ENCODE data around the gene IPMK. TPM values are rescaled to one million over a fixed set of nuclear protein-coding genes. Genes with fewer than 3 reads are reported as not detected.
"Not testable (repeated sequence)": the region's sequence is repeated elsewhere in the genome, so short reads cannot be mapped to it uniquely, and the experiment has no call there.

The IPMK gene
- total and polyA plus RNA-seq, 4 donors, result 0.87 to 8.1 (median 3.7) TPM

GRCh38 chr10:58241346-58241745, 26.3 kb downstream of the IPMK start:
- 77 to 95% methylated on average over 3 of the region's 3 CpGs for WGBS, 2 donors
- H3K27ac ChIP-seq (ENCODE audit: low read depth in 1 of 2, low read length in 2 of 2), result no peak overlapping the region
- no peaks in the 10 kb centered on the region for H3K4me1 ChIP-seq (ENCODE audit: control insufficient read depth in 1 of 2, insufficient read depth in 2 of 2, low read length in 2 of 2)
- no peak overlapping the region for H3K4me3 ChIP-seq (ENCODE audit: low read length in 2 of 2)
- intact Hi-C loops (cut with DNase I), result no loop called here
- H3K36me3 ChIP-seq (ENCODE audit: control insufficient read depth in 1 of 2, insufficient read depth in 2 of 2, low read length in 1 of 2), result peaks cover 0 to 3% of the 10 kb centered on the region in 2 donors
- H3K27me3 ChIP-seq (ENCODE audit: control insufficient read depth in 1 of 2, insufficient read depth in 2 of 2, low read length in 1 of 2), result no peaks in the 10 kb centered on the region
- no peaks in the 10 kb centered on the region for H3K9me3 ChIP-seq (ENCODE audit: control insufficient read depth, low read length)
- DNase-seq, result no peak
- no peak for ATAC-seq (ENCODE audit: low FRiP score)

DNA sequence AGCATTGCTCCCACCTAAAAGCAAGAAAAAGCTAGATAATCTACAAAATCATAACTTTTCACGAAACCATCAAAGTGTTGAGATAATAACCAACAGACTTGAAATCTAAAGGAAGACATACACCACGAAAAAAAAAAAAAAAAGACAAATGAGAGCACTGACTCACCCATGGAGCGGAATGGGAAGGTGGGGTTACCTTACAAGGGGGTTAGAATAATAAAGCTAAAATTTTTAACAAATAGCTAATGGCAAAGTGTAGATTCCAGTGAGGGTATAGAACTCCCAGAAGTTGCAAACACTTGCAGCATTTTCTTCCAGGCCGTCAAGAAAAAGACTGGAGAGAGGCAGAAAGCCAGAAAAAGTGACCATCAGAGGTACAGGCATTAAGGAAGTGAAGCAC, 27.2 kb downstream of the IPMK start:
- intact Hi-C loops (cut with DNase I), result no loop called here
- Histone ChIP-seq H3K27ac (ENCODE audit: low read depth in 1 of 2, low read length in 2 of 2) (no peak overlapping the region), H3K27me3 (ENCODE audit: control insufficient read depth in 1 of 2, insufficient read depth in 2 of 2, low read length in 1 of 2) (no peaks in the 10 kb centered on the region), H3K4me3 (ENCODE audit: low read length in 2 of 2) (no peak overlapping the region), H3K9me3 (ENCODE audit: control insufficient read depth, low read length) (no peaks in the 10 kb centered on the region), H3K4me1 (ENCODE audit: control insufficient read depth in 1 of 2, insufficient read depth in 2 of 2, low read length in 2 of 2) (no peaks in the 10 kb centered on the region), H3K36me3 (ENCODE audit: control insufficient read depth in 1 of 2, insufficient read depth in 2 of 2, low read length in 1 of 2) (peaks cover 0 to 3% of the 10 kb centered on the region in 2 donors)
- no peak for ATAC-seq (ENCODE audit: low FRiP score)
- DNase-seq, result no peak
- WGBS, 2 donors, result 69 to 73% methylated on average over 4 of the region's 4 CpGs

GRCh38 chr10:58239561-58240169, 28.0 kb downstream of the IPMK start:
- intact Hi-C loops (cut with DNase I), result no loop called here
- no peaks in the 10 kb centered on the region for H3K27me3 ChIP-seq (ENCODE audit: control insufficient read depth in 1 of 2, insufficient read depth in 2 of 2, low read length in 1 of 2)
- no peak overlapping the region for H3K27ac ChIP-seq (ENCODE audit: low read depth in 1 of 2, low read length in 2 of 2)
- WGBS, 2 donors, result 79 to 81% methylated on average over 5 of the region's 5 CpGs
- H3K9me3 ChIP-seq (ENCODE audit: control insufficient read depth, low read length), result no peaks in the 10 kb centered on the region
- peaks cover 0 to 3% of the 10 kb centered on the region in 2 donors for H3K36me3 ChIP-seq (ENCODE audit: control insufficient read depth in 1 of 2, insufficient read depth in 2 of 2, low read length in 1 of 2)
- ATAC-seq (ENCODE audit: low FRiP score) (no peak), DNase-seq (no peak)
- H3K4me1 ChIP-seq (ENCODE audit: control insufficient read depth in 1 of 2, insufficient read depth in 2 of 2, low read length in 2 of 2), result no peaks in the 10 kb centered on the region
- no peak overlapping the region for H3K4me3 ChIP-seq (ENCODE audit: low read length in 2 of 2)

- 85 to 89% methylated on average over 3 of the region's 3 CpGs for WGBS, 2 donors
- Histone ChIP-seq H3K9me3 (ENCODE audit: control insufficient read depth, low read length) (no peaks in the 10 kb centered on the region), H3K4me1 (ENCODE audit: control insufficient read depth in 1 of 2, insufficient read depth in 2 of 2, low read length in 2 of 2) (no peaks in the 10 kb centered on the region), H3K4me3 (ENCODE audit: low read length in 2 of 2) (no peak overlapping the region), H3K27me3 (ENCODE audit: control insufficient read depth in 1 of 2, insufficient read depth in 2 of 2, low read length in 1 of 2) (no peaks in the 10 kb centered on the region), H3K27ac (ENCODE audit: low read depth in 1 of 2, low read length in 2 of 2) (no peak overlapping the region), H3K36me3 (ENCODE audit: control insufficient read depth in 1 of 2, insufficient read depth in 2 of 2, low read length in 1 of 2) (peaks cover 0 to 3% of the 10 kb centered on the region in 2 donors)
- intact Hi-C loops (cut with DNase I), result no loop called here
- DNase-seq, result no peak
- no peak for ATAC-seq (ENCODE audit: low FRiP score)
These were observed 30.5 kb downstream of the IPMK start for GRCh38 chr10:58237014-58237834.

- intact Hi-C loops (cut with DNase I); DNase-seq; H3K36me3 ChIP-seq (ENCODE audit: control insufficient read depth in 1 of 2, insufficient read depth in 2 of 2, low read length in 1 of 2); H3K27me3 ChIP-seq (ENCODE audit: control insufficient read depth in 1 of 2, insufficient read depth in 2 of 2, low read length in 1 of 2); H3K4me3 ChIP-seq (ENCODE audit: low read length in 2 of 2); H3K4me1 ChIP-seq (ENCODE audit: control insufficient read depth in 1 of 2, insufficient read depth in 2 of 2, low read length in 2 of 2); H3K27ac ChIP-seq (ENCODE audit: low read depth in 1 of 2, low read length in 2 of 2); ATAC-seq (ENCODE audit: low FRiP score); H3K9me3 ChIP-seq (ENCODE audit: control insufficient read depth, low read length): not testable (repeated sequence)
- WGBS, 2 donors, result 82 to 92% methylated on average over 7 of the region's 7 CpGs
These were observed 37.8 kb downstream of the IPMK start for GRCh38 chr10:58229856-58230255.

DNA sequence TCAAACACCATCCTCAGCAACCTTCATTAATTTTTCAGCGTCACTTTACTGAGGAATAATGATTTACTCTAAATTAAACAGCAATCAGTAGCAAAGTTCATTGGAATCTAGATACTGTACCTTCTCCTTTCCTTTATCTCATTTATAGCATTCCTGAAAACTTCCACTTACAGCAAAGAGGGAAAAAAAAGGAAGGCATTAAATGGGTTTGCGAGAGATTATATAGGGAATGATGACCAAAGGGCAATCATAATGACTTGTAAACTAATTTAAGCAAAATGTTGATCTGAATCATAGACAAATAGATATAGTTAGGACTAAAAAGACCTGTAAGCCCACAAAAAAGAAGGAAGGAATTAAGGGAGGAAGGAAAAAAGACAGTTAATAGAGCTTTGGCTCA, 42.0 kb downstream of the IPMK start:
- no peak overlapping the region for H3K4me3 ChIP-seq (ENCODE audit: low read length in 2 of 2)
- DNase-seq (no peak), ATAC-seq (ENCODE audit: low FRiP score) (no peak)
- H3K27ac ChIP-seq (ENCODE audit: low read depth in 1 of 2, low read length in 2 of 2), result no peak overlapping the region
- no peaks in the 10 kb centered on the region for H3K9me3 ChIP-seq (ENCODE audit: control insufficient read depth, low read length)
- WGBS, 2 donors, result 96 to 97% methylated on average over 2 of the region's 2 CpGs
- no peaks in the 10 kb centered on the region for H3K27me3 ChIP-seq (ENCODE audit: control insufficient read depth in 1 of 2, insufficient read depth in 2 of 2, low read length in 1 of 2)
- no peaks in the 10 kb centered on the region for H3K36me3 ChIP-seq (ENCODE audit: control insufficient read depth in 1 of 2, insufficient read depth in 2 of 2, low read length in 1 of 2)
- no peaks in the 10 kb centered on the region for H3K4me1 ChIP-seq (ENCODE audit: control insufficient read depth in 1 of 2, insufficient read depth in 2 of 2, low read length in 2 of 2)
- intact Hi-C loops (cut with DNase I), result no loop called here

DNA sequence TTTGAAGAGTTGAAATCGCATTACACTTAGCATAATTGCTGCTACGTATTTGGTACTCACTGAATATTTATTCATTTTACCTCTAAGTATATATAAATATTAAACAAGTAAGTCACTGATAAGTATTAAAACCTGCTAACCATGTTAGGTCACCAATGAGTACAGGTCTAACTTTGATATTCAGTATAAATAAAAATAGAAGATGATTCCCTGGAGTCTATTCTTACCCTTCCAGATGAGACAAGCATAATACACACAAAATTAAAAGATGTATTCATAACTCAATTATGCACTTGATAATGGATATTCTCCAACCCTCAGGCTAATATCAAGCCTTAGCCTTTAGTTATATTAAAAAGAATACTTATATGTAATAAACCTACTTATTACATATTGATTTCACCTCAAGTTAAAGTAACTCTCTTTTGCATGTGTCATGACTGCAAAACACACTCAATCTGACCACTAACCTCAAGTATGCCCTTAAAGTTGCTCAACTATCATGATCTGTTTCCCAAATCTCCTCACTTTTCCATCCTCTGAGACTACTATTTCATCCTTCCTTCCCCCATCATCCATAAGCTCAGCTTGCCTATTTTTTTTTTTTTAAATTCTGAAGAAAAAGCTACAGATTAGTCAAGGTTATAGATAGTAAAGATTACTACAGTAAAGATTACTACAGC, 46.8 kb downstream of the IPMK start:
- Histone ChIP-seq H3K27ac (ENCODE audit: low read depth in 1 of 2, low read length in 2 of 2) (no peak overlapping the region), H3K27me3 (ENCODE audit: control insufficient read depth in 1 of 2, insufficient read depth in 2 of 2, low read length in 1 of 2) (no peaks in the 10 kb centered on the region), H3K9me3 (ENCODE audit: control insufficient read depth, low read length) (no peaks in the 10 kb centered on the region), H3K4me1 (ENCODE audit: control insufficient read depth in 1 of 2, insufficient read depth in 2 of 2, low read length in 2 of 2) (no peaks in the 10 kb centered on the region), H3K36me3 (ENCODE audit: control insufficient read depth in 1 of 2, insufficient read depth in 2 of 2, low read length in 1 of 2) (no peaks in the 10 kb centered on the region), H3K4me3 (ENCODE audit: low read length in 2 of 2) (no peak overlapping the region)
- intact Hi-C loops (cut with DNase I), result no loop called here
- 96 to 99% methylated on average over 2 of the region's 2 CpGs for WGBS, 2 donors
- ATAC-seq (ENCODE audit: low FRiP score), result no peak
- no peak for DNase-seq

DNA sequence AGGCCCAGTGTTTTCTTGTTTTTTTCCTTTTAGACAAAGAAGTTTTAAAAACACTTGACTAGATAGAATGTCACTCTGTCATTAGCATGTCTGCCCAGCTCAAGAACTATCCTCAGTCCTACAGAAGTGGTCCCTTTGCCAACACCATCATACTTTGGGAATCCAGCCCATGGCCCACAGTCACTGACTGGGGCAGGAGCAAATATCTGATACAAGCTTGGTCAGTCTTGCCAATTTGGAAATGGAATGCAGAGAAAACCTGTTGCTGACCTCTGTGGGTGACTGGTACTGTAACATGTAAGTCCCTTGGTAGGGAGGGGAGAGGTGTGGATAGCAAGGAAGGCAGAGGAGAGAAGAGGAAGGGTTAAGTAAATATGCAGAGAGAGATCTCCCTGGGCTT, 47.8 kb downstream of the IPMK start:
- ATAC-seq (ENCODE audit: low FRiP score), result no peak

More for the DNA sequence above, 47.8 kb downstream of the IPMK start:
- Histone ChIP-seq H3K4me3 (ENCODE audit: low read length in 2 of 2) (no peak overlapping the region), H3K36me3 (ENCODE audit: control insufficient read depth in 1 of 2, insufficient read depth in 2 of 2, low read length in 1 of 2) (no peaks in the 10 kb centered on the region), H3K27me3 (ENCODE audit: control insufficient read depth in 1 of 2, insufficient read depth in 2 of 2, low read length in 1 of 2) (no peaks in the 10 kb centered on the region), H3K27ac (ENCODE audit: low read depth in 1 of 2, low read length in 2 of 2) (no peak overlapping the region), H3K4me1 (ENCODE audit: control insufficient read depth in 1 of 2, insufficient read depth in 2 of 2, low read length in 2 of 2) (no peaks in the 10 kb centered on the region), H3K9me3 (ENCODE audit: control insufficient read depth, low read length) (no peaks in the 10 kb centered on the region)
- DNase-seq, result no peak
- intact Hi-C loops (cut with DNase I), result no loop called here

Data from aorta (tissue), 5 donors.